Liver (tissue), 9 donors: ENCODE results near the gene NAPEPLD. TPM values are rescaled to one million over a fixed set of nuclear protein-coding genes. Genes with fewer than 3 reads are reported as not detected.

ENCODE experiments used
- DNase-seq: peaks from one replicate; pipeline ENCODE4 v3.0.0-alpha.2; 2017; ENCODE audit warnings: low spot score
- H3K27ac ChIP-seq, 2 donors: one replicate each; pipeline ENCODE4 v1.7.0; 2013; ENCODE audit warnings: inconsistent platforms in 2 of 2, low read length in 2 of 2, control low read depth in 1 of 2, low read depth in 1 of 2, mild to moderate bottlenecking in 1 of 2
- H3K27me3 ChIP-seq, 4 donors: one replicate each; pipeline versions ENCODE4 v1.6.1 to v1.7.0; 2013; ENCODE audit warnings: low read length in 3 of 4, inconsistent platforms in 1 of 4, mild to moderate bottlenecking in 1 of 4, moderate library complexity in 1 of 4; ENCODE audit not compliant: control insufficient read depth in 4 of 4, insufficient read depth in 4 of 4
- H3K36me3 ChIP-seq, 4 donors: one replicate each; pipeline versions ENCODE4 v1.6.1 to v1.7.0; 2013; ENCODE audit warnings: low read length in 3 of 4, mild to moderate bottlenecking in 3 of 4, low read depth in 1 of 4, moderate library complexity in 1 of 4; ENCODE audit not compliant: control insufficient read depth in 4 of 4, insufficient read depth in 3 of 4
- H3K4me1 ChIP-seq, 4 donors: one replicate each; pipeline versions ENCODE4 v1.6.1 to v1.7.0; 2013; ENCODE audit warnings: low read length in 3 of 4, mild to moderate bottlenecking in 3 of 4, moderate library complexity in 1 of 4; ENCODE audit not compliant: control insufficient read depth in 4 of 4, insufficient read depth in 4 of 4
- H3K4me3 ChIP-seq, 3 donors: one replicate each; pipeline versions ENCODE4 v1.6.1 to v1.7.0; 2013; ENCODE audit warnings: low read length in 3 of 3, control low read depth in 1 of 3, low read depth in 1 of 3, mild to moderate bottlenecking in 1 of 3
- H3K9ac ChIP-seq, 2 donors: one replicate each; pipeline ENCODE4 v1.7.0; 2013; ENCODE audit warnings: low read length in 2 of 2, mild to moderate bottlenecking in 2 of 2, moderate library complexity in 2 of 2, control low read depth in 1 of 2, low read depth in 1 of 2
- H3K9me3 ChIP-seq, 4 donors: one replicate each; pipeline versions ENCODE4 v1.6.1 to v1.7.0; 2013; ENCODE audit warnings: low read length in 3 of 4; ENCODE audit not compliant: control insufficient read depth in 4 of 4
- EGR1 ChIP-seq, 2 donors: IDR thresholded peaks; 2 replicates each; pipeline ENCODE4 v1.6.1; 2016 to 2018; ENCODE audit warnings: antibody characterized with exemption in 2 of 2, low read depth in 2 of 2
- FOXA1 ChIP-seq: IDR thresholded peaks from 2 replicates; pipeline ENCODE4 v1.6.1; 2016; ENCODE audit warnings: antibody characterized with exemption
- FOXA2 ChIP-seq: IDR thresholded peaks from 2 replicates; pipeline ENCODE4 v1.6.1; 2016; ENCODE audit warnings: antibody characterized with exemption
- GABPA ChIP-seq, 2 donors: IDR thresholded peaks in 1 of 2; conservative IDR thresholded peaks in 1 of 2; 2 replicates each; pipeline ENCODE4 v1.6.1; 2016; ENCODE audit warnings: antibody characterized with exemption in 2 of 2, mild to moderate bottlenecking in 1 of 2, moderate library complexity in 1 of 2
- HNF4A ChIP-seq, 2 donors: conservative IDR thresholded peaks; 2 replicates each; pipeline ENCODE4 v1.6.1; 2016; ENCODE audit warnings: antibody characterized with exemption in 2 of 2, mild to moderate bottlenecking in 2 of 2
- HNF4G ChIP-seq: IDR thresholded peaks from 2 replicates; pipeline ENCODE4 v1.6.1; 2016; ENCODE audit warnings: antibody characterized with exemption
- JUND ChIP-seq, 2 donors: IDR thresholded peaks; 2 replicates each; pipeline ENCODE4 v1.6.1; 2016; ENCODE audit warnings: antibody characterized with exemption in 2 of 2
- NR2F2 ChIP-seq: IDR thresholded peaks from 2 replicates; pipeline ENCODE4 v1.6.1; 2016; ENCODE audit warnings: antibody characterized with exemption
- RAD21 ChIP-seq, 2 donors: IDR thresholded peaks; 2 replicates each; pipeline ENCODE4 v1.6.1; 2016; ENCODE audit warnings: antibody characterized with exemption in 2 of 2, mild to moderate bottlenecking in 2 of 2
- RXRA ChIP-seq, 2 donors: IDR thresholded peaks; 2 replicates each; pipeline ENCODE4 v1.6.1; 2017 to 2018; ENCODE audit warnings: antibody characterized with exemption in 2 of 2, mild to moderate bottlenecking in 1 of 2
- SP1 ChIP-seq: IDR thresholded peaks from 2 replicates; pipeline ENCODE4 v1.6.1; 2018; ENCODE audit warnings: antibody characterized with exemption, mild to moderate bottlenecking
- TAF1 ChIP-seq: conservative IDR thresholded peaks from 2 replicates; pipeline ENCODE4 v1.6.1; 2016; ENCODE audit warnings: antibody characterized with exemption, mild to moderate bottlenecking
- YY1 ChIP-seq: IDR thresholded peaks from 2 replicates; pipeline ENCODE4 v1.6.1; 2016; ENCODE audit warnings: antibody characterized with exemption, mild to moderate bottlenecking
- WGBS: extraction: QIAGEN DNeasy Blood & Tissue Kit; methylation state at CpG from one replicate; pipeline ENCODE4 v1.1.7; 2013; 5-methylcytosine and 5-hydroxymethylcytosine counted together
- polyA plus RNA-seq, 2 donors: library from polyadenylated mRNA; stranded (reverse) in 1 of 2; unstranded in 1 of 2; fragments of 200-250 nt in 1 of 2; fragments of >200 nt in 1 of 2; fragmentation: Nextera tagmentation in 1 of 2; extraction: Ambion mirVana in 1 of 2; gene quantifications; one replicate each; pipeline versions ENCODE4 v1.2.1 to v1.2.3, GENCODE V29; 2013 to 2015
- total RNA-seq, 2 donors: library from RNA; depleted of rRNA; stranded (reverse); fragments of >200 nt; gene quantifications; one replicate each; pipeline ENCODE4 v1.2.3, GENCODE V29; 2014
- TF ChIP-seq, protein P1 (sequence below): IDR thresholded peaks from 2 replicates; pipeline ENCODE4 v1.6.1; 2016; ENCODE audit warnings: antibody characterized with exemption, mild to moderate bottlenecking
- TF ChIP-seq, protein P2 (sequence below): fragments of 150-350 bp; IDR thresholded peaks from 2 replicates; pipeline ENCODE4 v1.5.1; 2017; ENCODE audit warnings: improper control_type of control experiment, low read depth, low read length; ENCODE audit not compliant: missing input control
- TF ChIP-seq, protein P3 (sequence below): IDR thresholded peaks from 2 replicates; pipeline ENCODE4 v1.6.1; 2016; ENCODE audit warnings: antibody characterized with exemption
- TF ChIP-seq, protein P4 (sequence below): IDR thresholded peaks from 2 replicates; pipeline ENCODE4 v1.6.1; 2016; ENCODE audit warnings: antibody characterized with exemption
- TF ChIP-seq, protein P5 (sequence below): IDR thresholded peaks from 2 replicates; pipeline ENCODE4 v1.6.1; 2016; ENCODE audit warnings: antibody characterized with exemption
- donor health status: healthy.
- donor health status: healthy.
- donor health status: healthy.
- donor health status: healthy.
- donor health status: healthy.

Gene NAPEPLD
- total and polyA plus RNA-seq, 4 donors: 4.4 to 31.9 (median 18.2) TPM

DNA sequence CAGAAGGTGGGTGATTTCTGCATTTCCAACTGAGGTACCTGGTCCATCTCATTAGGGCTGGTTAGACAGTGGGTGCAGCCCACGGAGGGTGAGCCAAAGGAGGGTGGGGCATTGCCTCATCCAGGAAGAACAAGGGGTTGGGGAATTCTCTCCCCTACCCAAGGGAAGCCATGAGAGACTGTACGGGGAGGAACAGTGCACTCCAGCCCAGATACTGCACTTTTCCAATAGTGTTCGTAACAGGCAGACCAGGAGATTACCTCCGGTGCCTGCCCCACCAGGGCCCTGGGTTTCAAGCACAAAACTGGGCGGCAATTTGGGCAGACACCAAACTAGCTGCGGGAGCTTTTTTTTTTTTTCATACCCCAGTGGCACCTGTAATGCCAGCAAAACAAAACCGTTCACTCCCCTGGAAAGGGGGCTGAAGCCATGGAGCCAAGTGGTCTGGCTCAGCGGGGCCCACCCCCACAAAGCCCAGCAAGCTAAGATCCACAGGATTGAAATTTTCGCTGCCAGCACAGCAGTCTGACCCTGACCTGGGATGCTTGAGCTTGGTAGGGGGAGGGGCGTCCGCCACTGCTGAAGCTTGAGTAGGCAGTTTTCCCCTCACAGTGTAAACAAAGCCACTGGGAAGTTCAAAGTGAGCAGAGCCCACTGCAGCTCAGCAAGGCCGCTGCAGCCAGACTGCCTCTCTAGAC, 42.7 kb downstream of the NAPEPLD start:
- peaks cover 0 to 14% (median 4%) of the 10 kb centered on the region in 4 donors for H3K4me1 ChIP-seq
- H3K4me3 ChIP-seq: no peak overlapping the region
- no peak overlapping the region for H3K27ac ChIP-seq
- no peak overlapping the region for H3K9ac ChIP-seq
- TF ChIP-seq RXRA (IDR thresholded peaks at IDR 0.05): peak in 1 of 2 donors; percentile 70
- TF ChIP-seq, protein P1, sequence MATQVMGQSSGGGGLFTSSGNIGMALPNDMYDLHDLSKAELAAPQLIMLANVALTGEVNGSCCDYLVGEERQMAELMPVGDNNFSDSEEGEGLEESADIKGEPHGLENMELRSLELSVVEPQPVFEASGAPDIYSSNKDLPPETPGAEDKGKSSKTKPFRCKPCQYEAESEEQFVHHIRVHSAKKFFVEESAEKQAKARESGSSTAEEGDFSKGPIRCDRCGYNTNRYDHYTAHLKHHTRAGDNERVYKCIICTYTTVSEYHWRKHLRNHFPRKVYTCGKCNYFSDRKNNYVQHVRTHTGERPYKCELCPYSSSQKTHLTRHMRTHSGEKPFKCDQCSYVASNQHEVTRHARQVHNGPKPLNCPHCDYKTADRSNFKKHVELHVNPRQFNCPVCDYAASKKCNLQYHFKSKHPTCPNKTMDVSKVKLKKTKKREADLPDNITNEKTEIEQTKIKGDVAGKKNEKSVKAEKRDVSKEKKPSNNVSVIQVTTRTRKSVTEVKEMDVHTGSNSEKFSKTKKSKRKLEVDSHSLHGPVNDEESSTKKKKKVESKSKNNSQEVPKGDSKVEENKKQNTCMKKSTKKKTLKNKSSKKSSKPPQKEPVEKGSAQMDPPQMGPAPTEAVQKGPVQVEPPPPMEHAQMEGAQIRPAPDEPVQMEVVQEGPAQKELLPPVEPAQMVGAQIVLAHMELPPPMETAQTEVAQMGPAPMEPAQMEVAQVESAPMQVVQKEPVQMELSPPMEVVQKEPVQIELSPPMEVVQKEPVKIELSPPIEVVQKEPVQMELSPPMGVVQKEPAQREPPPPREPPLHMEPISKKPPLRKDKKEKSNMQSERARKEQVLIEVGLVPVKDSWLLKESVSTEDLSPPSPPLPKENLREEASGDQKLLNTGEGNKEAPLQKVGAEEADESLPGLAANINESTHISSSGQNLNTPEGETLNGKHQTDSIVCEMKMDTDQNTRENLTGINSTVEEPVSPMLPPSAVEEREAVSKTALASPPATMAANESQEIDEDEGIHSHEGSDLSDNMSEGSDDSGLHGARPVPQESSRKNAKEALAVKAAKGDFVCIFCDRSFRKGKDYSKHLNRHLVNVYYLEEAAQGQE: no peak
- TF ChIP-seq GABPA (IDR thresholded peaks at IDR 0.05 in 1 of 2, conservative IDR thresholded peaks at IDR 0.05 in 1 of 2): no peak
- peak in 1 of 2 donors; percentile 49 for TF ChIP-seq HNF4A (conservative IDR thresholded peaks at IDR 0.05)
- peak; percentile 42 for TF ChIP-seq NR2F2
- TF ChIP-seq SP1: peak; percentile 60
- TF ChIP-seq RAD21 (IDR thresholded peaks at IDR 0.05): peak in 1 of 2 donors; percentile 29
- TF ChIP-seq, protein P2, sequence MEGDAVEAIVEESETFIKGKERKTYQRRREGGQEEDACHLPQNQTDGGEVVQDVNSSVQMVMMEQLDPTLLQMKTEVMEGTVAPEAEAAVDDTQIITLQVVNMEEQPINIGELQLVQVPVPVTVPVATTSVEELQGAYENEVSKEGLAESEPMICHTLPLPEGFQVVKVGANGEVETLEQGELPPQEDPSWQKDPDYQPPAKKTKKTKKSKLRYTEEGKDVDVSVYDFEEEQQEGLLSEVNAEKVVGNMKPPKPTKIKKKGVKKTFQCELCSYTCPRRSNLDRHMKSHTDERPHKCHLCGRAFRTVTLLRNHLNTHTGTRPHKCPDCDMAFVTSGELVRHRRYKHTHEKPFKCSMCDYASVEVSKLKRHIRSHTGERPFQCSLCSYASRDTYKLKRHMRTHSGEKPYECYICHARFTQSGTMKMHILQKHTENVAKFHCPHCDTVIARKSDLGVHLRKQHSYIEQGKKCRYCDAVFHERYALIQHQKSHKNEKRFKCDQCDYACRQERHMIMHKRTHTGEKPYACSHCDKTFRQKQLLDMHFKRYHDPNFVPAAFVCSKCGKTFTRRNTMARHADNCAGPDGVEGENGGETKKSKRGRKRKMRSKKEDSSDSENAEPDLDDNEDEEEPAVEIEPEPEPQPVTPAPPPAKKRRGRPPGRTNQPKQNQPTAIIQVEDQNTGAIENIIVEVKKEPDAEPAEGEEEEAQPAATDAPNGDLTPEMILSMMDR: no peak
- TF ChIP-seq EGR1 (IDR thresholded peaks at IDR 0.05; ENCODE audit: low read depth in 2 of 2): no peak
- TF ChIP-seq, protein P3, sequence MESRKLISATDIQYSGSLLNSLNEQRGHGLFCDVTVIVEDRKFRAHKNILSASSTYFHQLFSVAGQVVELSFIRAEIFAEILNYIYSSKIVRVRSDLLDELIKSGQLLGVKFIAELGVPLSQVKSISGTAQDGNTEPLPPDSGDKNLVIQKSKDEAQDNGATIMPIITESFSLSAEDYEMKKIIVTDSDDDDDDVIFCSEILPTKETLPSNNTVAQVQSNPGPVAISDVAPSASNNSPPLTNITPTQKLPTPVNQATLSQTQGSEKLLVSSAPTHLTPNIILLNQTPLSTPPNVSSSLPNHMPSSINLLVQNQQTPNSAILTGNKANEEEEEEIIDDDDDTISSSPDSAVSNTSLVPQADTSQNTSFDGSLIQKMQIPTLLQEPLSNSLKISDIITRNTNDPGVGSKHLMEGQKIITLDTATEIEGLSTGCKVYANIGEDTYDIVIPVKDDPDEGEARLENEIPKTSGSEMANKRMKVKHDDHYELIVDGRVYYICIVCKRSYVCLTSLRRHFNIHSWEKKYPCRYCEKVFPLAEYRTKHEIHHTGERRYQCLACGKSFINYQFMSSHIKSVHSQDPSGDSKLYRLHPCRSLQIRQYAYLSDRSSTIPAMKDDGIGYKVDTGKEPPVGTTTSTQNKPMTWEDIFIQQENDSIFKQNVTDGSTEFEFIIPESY: no peak
- no peak for TF ChIP-seq YY1
- no peak for TF ChIP-seq FOXA1
- TF ChIP-seq, protein P4, sequence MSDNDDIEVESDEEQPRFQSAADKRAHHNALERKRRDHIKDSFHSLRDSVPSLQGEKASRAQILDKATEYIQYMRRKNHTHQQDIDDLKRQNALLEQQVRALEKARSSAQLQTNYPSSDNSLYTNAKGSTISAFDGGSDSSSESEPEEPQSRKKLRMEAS: no peak
- TF ChIP-seq TAF1: no peak
- no peaks in the 10 kb centered on the region for H3K27me3 ChIP-seq
- 62% methylated on average over 12 of the region's 12 CpGs for whole genome bisulfite sequencing
- peak; percentile 49 for DNase-seq
- H3K36me3 ChIP-seq: peaks cover 0 to 8% (median 5%) of the 10 kb centered on the region in 4 donors
- H3K9me3 ChIP-seq: no peaks in the 10 kb centered on the region

DNA sequence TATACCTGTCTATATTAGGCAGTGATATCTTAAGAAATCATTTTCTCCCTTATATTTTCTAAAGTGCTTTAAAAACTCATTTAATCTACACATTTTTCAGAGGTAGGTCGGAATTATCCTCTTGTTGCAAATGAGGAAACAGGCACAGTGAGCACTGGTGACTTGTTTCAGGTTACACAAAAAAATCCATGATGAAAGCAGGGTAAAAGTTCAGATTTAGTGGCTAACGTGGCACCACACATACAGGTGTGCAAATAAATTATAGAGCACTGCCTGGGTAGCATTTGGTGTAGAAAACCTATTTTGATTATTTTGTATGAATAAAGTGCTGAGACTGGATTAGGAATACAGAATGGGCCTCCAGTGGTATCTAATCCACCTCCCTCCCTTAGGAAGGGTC, 47.4 kb downstream of the NAPEPLD start:
- H3K27me3 ChIP-seq: no peaks in the 10 kb centered on the region
- no peak for TF ChIP-seq NR2F2
- peak in 1 of 2 donors; percentile 38 for TF ChIP-seq RAD21 (IDR thresholded peaks at IDR 0.05)
- TF ChIP-seq, protein P5, sequence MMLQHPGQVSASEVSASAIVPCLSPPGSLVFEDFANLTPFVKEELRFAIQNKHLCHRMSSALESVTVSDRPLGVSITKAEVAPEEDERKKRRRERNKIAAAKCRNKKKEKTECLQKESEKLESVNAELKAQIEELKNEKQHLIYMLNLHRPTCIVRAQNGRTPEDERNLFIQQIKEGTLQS: peak; percentile 34
- TF ChIP-seq, protein P3: no peak
- TF ChIP-seq SP1: peak; percentile 53
- no peak for TF ChIP-seq GABPA (IDR thresholded peaks at IDR 0.05 in 1 of 2, conservative IDR thresholded peaks at IDR 0.05 in 1 of 2)
- TF ChIP-seq FOXA1: no peak
- TF ChIP-seq, protein P2: no peak
- no peak for TF ChIP-seq JUND (IDR thresholded peaks at IDR 0.05)
- TF ChIP-seq YY1: peak; percentile 26
- no peak for TF ChIP-seq FOXA2
- TF ChIP-seq HNF4G: no peak
- TF ChIP-seq HNF4A (conservative IDR thresholded peaks at IDR 0.05): peak; percentile 40 to 71
- TF ChIP-seq TAF1: no peak
- TF ChIP-seq RXRA (IDR thresholded peaks at IDR 0.05): peak in 1 of 2 donors; percentile 60
- H3K4me3 ChIP-seq: no peak overlapping the region
- no peak for DNase-seq
- no peaks in the 10 kb centered on the region for H3K9me3 ChIP-seq
- H3K9ac ChIP-seq: no peak overlapping the region
- peaks cover 3 to 15% (median 12%) of the 10 kb centered on the region in 4 donors for H3K36me3 ChIP-seq
- peaks cover 0 to 10% (median 1%) of the 10 kb centered on the region in 4 donors for H3K4me1 ChIP-seq
- H3K27ac ChIP-seq: no peak overlapping the region
- WGBS: 26% methylated on average over 2 of the region's 2 CpGs
